GM12874 (cell line): ENCODE results near the gene NUP210.

Source experiments
- TF ChIP-seq, protein P1 (sequence below): IDR thresholded peaks from 2 replicates; pipeline ENCODE4 v1.5.1; 2011; ENCODE audit warnings: low read depth, mild to moderate bottlenecking, control low read depth, low read length, moderate library complexity; ENCODE audit not compliant: insufficient read depth

NUP210 gene

GRCh38 chr3:13305623-13306022 is 114.5 kb downstream of the NUP210 start:
- TF ChIP-seq, protein P1, sequence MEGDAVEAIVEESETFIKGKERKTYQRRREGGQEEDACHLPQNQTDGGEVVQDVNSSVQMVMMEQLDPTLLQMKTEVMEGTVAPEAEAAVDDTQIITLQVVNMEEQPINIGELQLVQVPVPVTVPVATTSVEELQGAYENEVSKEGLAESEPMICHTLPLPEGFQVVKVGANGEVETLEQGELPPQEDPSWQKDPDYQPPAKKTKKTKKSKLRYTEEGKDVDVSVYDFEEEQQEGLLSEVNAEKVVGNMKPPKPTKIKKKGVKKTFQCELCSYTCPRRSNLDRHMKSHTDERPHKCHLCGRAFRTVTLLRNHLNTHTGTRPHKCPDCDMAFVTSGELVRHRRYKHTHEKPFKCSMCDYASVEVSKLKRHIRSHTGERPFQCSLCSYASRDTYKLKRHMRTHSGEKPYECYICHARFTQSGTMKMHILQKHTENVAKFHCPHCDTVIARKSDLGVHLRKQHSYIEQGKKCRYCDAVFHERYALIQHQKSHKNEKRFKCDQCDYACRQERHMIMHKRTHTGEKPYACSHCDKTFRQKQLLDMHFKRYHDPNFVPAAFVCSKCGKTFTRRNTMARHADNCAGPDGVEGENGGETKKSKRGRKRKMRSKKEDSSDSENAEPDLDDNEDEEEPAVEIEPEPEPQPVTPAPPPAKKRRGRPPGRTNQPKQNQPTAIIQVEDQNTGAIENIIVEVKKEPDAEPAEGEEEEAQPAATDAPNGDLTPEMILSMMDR = no peak

GRCh38 chr3:13303410-13303809 is 116.7 kb downstream of the NUP210 start:
- TF ChIP-seq, protein P1 = no peak

GRCh38 chr3:13301286-13301987 is 118.7 kb downstream of the NUP210 start:
- TF ChIP-seq, protein P1 = no peak

DNA sequence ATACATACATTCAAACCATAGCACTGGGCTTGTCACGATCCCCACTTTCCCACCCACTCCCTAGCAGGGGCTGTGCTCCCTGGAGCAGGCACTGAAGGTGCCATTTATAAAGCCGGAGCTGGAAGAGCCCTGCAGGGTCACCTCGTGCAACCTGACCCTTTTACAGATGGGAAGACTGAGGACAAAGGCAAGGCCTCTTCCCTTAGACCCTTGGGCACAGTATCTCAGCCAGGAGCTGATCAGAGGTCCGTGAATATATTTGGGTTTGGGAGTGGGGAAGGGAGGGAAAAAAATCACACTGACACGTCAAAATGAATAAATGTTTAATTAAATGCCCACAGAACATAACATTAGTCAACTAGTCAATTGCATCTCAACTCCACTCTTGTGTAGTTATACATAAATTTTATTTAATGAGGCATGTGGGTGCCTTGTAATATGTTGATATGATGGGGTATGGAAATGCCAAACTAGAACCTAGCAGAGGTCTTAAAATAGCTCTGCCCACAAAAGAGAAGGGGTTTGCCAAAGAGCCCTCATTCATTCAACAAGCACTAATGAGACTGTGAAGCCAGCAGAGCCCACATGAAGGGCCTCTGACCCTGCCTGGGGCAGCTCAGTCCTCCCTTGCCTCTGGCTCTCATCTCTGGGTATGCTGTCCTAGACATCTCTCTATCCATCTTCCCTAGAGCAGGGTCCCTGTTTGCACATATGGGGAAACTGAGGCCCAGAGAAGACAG is 119.4 kb downstream of the NUP210 start:
- TF ChIP-seq, protein P1 = no peak

GRCh38 chr3:13299531-13300155 is 120.5 kb downstream of the NUP210 start:
- TF ChIP-seq, protein P1 = no peak

- TF ChIP-seq, protein P1 = no peak
Measured at GRCh38 chr3:13296662-13297061, 123.5 kb downstream of the NUP210 start.
